Stimulated activated CD4-positive, alpha-beta T cell treated with anti-CD3 and anti-CD28 coated beads, Interleukin-2, amount 100 ng/mL, for 24 hours (primary cell): ENCODE results near the gene GOLGA8T.
"Not testable (repeated sequence)": the region's sequence is repeated elsewhere in the genome, so short reads cannot be mapped to it uniquely, and the experiment has no call there.

Source experiments
- DNase-seq, 2 donors: peaks; one replicate each; pipeline ENCODE4 v3.0.0-alpha.2; 2020

GOLGA8T gene

DNA sequence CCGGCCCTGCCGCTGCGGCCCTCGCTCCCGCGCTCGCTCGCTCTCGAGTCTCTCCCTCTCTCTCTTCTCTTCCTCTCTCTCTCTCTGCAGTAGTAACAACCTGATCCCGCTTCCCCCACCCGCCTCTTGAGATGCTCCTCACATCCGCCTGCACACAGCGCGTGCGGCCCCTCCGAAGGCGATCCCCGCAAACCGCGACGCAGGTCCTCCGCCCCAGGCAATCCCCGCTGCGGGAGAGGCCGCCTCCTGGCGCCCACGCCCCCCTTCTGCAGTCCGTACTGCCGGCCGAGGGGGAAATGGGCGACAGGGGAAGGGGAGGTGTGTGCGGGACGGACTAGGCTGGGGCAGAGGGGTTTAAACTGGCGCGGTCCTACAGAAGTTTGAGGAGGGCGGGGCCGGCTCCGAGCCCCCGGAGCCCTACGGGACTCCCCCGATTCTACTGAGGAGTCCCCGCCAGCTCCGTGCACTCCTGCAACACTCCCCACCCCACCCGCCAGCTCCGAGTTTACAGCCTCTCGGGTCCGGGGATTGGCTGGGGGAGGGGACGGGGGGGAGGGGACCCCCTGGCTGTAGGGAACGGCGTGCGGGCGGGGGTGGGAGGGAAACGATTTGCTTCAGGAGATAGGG, 57.4 kb downstream of the GOLGA8T start:
- not testable (repeated sequence) for DNase-seq

DNA sequence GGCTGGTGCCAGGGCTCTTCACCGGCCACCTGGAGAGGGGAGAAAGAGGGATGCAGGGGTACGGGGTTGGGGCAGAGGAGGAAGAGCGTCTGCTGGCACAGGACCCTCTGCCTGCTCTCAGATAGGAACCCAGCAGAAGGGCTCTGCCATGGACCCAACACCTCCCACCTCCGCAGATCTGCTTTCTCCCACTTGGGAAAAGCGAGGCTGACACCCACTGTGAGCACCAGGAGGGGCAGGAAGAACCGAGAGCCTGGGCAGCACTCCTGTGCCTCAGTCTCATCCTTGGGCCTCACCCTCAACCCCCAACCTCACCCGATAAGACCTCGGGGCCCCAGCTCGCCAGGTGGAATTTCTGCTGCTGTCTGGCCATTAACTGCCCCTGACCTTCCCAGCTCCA, 58.0 kb downstream of the GOLGA8T start:
- DNase-seq = not testable (repeated sequence)
